ENCODE results near the gene TNNC1.

Gene TNNC1

GRCh38 chr3:52484680-52485461 lies 31.0 kb upstream of the TNNC1 start:
- no peak for DNase-seq (ENCODE audit: low spot score)

- DNase-seq (ENCODE audit: low spot score): no peak
Observed at GRCh38 chr3:52483577-52484381, 29.9 kb upstream of the TNNC1 start.

GRCh38 chr3:52483081-52483480 lies 29.2 kb upstream of the TNNC1 start:
- no peak for DNase-seq (ENCODE audit: low spot score)

- DNase-seq (ENCODE audit: low spot score): no peak
Observed at GRCh38 chr3:52481819-52482521, 28.1 kb upstream of the TNNC1 start.

- no peak for DNase-seq (ENCODE audit: low spot score)
Observed at GRCh38 chr3:52480768-52481715, 27.2 kb upstream of the TNNC1 start.

GRCh38 chr3:52479877-52480575 lies 26.2 kb upstream of the TNNC1 start:
- no peak for DNase-seq (ENCODE audit: low spot score)

GRCh38 chr3:52479037-52479876 lies 25.4 kb upstream of the TNNC1 start:
- DNase-seq (ENCODE audit: low spot score): no peak

- DNase-seq (ENCODE audit: low spot score): no peak
Observed at GRCh38 chr3:52477796-52478095, 23.9 kb upstream of the TNNC1 start.

- no peak for DNase-seq (ENCODE audit: low spot score)
Observed at GRCh38 chr3:52477076-52477795, 23.4 kb upstream of the TNNC1 start.

GRCh38 chr3:52473026-52473425 lies 19.2 kb upstream of the TNNC1 start:
- no peak for DNase-seq (ENCODE audit: low spot score)

GRCh38 chr3:52472239-52473000 lies 18.6 kb upstream of the TNNC1 start:
- DNase-seq (ENCODE audit: low spot score): no peak

GRCh38 chr3:52471371-52472238 lies 17.8 kb upstream of the TNNC1 start:
- peak; percentile 75 for DNase-seq (ENCODE audit: low spot score)

- DNase-seq (ENCODE audit: low spot score): no peak
Observed at GRCh38 chr3:52470920-52471319, 17.1 kb upstream of the TNNC1 start.

GRCh38 chr3:52469001-52469400 lies 15.2 kb upstream of the TNNC1 start:
- no peak for DNase-seq (ENCODE audit: low spot score)

GRCh38 chr3:52468336-52468735 lies 14.5 kb upstream of the TNNC1 start:
- DNase-seq (ENCODE audit: low spot score): no peak

- no peak for DNase-seq (ENCODE audit: low spot score)
Observed at GRCh38 chr3:52463416-52463815, 9.6 kb upstream of the TNNC1 start.

- no peak for DNase-seq (ENCODE audit: low spot score)
Observed at GRCh38 chr3:52461874-52462273, 8.0 kb upstream of the TNNC1 start.
